Endothelial cell (in vitro differentiated cells): ENCODE results near the gene BMP15. TPM values are rescaled to one million over a fixed set of nuclear protein-coding genes. Genes with fewer than 3 reads are reported as not detected.

Experiments used
- DNase-seq: peaks from one replicate; pipeline ENCODE4 v3.0.0; 2021; ENCODE audit warnings: low spot score
- H3K27ac Mint-ChIP-seq: one replicate; pipeline ENCODE4 v1.8.0; 2021; ENCODE audit warnings: mixed read lengths, inconsistent platforms; ENCODE audit not compliant: unreplicated experiment
- H3K27me3 Mint-ChIP-seq: one replicate; pipeline ENCODE4 v1.8.0; 2021; ENCODE audit warnings: mild to moderate bottlenecking, moderate library complexity, mixed read lengths, inconsistent platforms; ENCODE audit not compliant: unreplicated experiment
- H3K36me3 Mint-ChIP-seq: one replicate; pipeline ENCODE4 v1.8.0; 2021; ENCODE audit warnings: mild to moderate bottlenecking, low read depth, mixed read lengths, inconsistent platforms; ENCODE audit not compliant: unreplicated experiment
- H3K4me1 Mint-ChIP-seq: one replicate; pipeline ENCODE4 v1.8.0; 2021; ENCODE audit warnings: mild to moderate bottlenecking, mixed read lengths, inconsistent platforms; ENCODE audit not compliant: unreplicated experiment
- H3K4me3 Mint-ChIP-seq: one replicate; pipeline ENCODE4 v1.8.0; 2021; ENCODE audit warnings: mild to moderate bottlenecking, mixed read lengths, inconsistent platforms; ENCODE audit not compliant: unreplicated experiment
- H3K9me3 Mint-ChIP-seq: one replicate; pipeline ENCODE4 v1.8.0; 2021; ENCODE audit warnings: mixed read lengths, inconsistent platforms; ENCODE audit not compliant: unreplicated experiment
- total RNA-seq: library from RNA; stranded (reverse); fragmentation: NEBNext Ultra II Directional; extraction: Animal tissue kit (Norgen Biotek cat#: 25700); gene quantifications from one replicate; pipeline ENCODE4 v1.2.1, GENCODE V29; 2021; ENCODE audit not compliant: unreplicated experiment
- TF ChIP-seq, protein P1 (sequence below): fragments of 200-600 bp; sonication (generic); IDR thresholded peaks from one replicate; pipeline ENCODE4 v1.5.0; 2021; ENCODE audit warnings: antibody characterized with exemption; ENCODE audit not compliant: unreplicated experiment

BMP15 gene
- total RNA-seq, 1 donor from 2014 or later = not detected

DNA sequence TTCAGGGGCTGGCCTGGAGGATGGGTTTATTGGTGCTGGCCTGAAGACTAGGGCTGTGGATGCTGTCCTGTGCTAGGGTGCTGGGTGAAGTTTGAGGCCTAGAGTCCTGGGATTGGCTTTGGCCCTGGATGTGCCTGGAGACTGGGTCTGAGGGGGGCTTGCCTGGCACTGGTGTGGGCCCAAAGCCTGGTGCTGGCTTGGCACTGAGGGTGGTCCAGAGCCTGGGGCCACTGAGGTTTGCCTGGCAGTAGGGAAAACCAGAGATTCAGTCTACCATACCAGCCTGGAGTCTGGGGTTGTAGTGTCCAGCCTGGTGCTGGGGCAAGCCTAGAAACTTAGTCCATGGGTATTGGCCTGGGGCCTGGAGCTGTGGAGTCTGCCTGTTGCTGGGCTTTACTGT, 16.6 kb downstream of the BMP15 start:
- Mint-ChIP-seq H3K4me3 (no peak overlapping the region), H3K27ac (no peak overlapping the region)
- DNase-seq = no peak

DNA sequence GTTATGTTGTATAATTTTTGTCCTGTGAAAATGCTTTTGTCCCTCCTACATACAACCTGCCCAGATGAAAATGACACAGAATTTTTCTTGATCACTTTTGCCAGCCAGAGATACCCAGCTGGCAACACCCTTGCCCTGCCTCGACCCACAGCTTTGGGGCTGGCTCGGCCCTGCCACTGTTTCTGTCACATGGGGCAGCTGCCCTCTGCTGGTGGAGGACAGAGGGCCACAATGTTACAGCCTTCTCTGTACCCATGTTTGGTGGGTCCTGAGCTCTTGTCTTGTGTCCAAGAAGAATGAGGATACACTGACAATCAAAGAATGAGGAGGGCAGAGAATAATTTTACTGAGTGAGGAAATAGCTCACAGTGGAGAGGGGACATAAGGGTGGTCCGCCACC, 31.1 kb downstream of the BMP15 start:
- no peaks in the 10 kb centered on the region for H3K27me3 Mint-ChIP-seq
- H3K27ac Mint-ChIP-seq = no peak overlapping the region
- TF ChIP-seq, protein P1, sequence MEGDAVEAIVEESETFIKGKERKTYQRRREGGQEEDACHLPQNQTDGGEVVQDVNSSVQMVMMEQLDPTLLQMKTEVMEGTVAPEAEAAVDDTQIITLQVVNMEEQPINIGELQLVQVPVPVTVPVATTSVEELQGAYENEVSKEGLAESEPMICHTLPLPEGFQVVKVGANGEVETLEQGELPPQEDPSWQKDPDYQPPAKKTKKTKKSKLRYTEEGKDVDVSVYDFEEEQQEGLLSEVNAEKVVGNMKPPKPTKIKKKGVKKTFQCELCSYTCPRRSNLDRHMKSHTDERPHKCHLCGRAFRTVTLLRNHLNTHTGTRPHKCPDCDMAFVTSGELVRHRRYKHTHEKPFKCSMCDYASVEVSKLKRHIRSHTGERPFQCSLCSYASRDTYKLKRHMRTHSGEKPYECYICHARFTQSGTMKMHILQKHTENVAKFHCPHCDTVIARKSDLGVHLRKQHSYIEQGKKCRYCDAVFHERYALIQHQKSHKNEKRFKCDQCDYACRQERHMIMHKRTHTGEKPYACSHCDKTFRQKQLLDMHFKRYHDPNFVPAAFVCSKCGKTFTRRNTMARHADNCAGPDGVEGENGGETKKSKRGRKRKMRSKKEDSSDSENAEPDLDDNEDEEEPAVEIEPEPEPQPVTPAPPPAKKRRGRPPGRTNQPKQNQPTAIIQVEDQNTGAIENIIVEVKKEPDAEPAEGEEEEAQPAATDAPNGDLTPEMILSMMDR = no peak
- no peaks in the 10 kb centered on the region for H3K4me1 Mint-ChIP-seq
- H3K9me3 Mint-ChIP-seq = no peaks in the 10 kb centered on the region
- H3K4me3 Mint-ChIP-seq = no peak overlapping the region
- DNase-seq = no peak
- no peaks in the 10 kb centered on the region for H3K36me3 Mint-ChIP-seq

More for the DNA sequence above, 16.6 kb downstream of the BMP15 start:
- TF ChIP-seq, protein P1 = no peak
- Mint-ChIP-seq H3K4me1 (no peaks in the 10 kb centered on the region), H3K36me3 (no peaks in the 10 kb centered on the region), H3K27me3 (no peaks in the 10 kb centered on the region), H3K9me3 (no peaks in the 10 kb centered on the region)

DNA sequence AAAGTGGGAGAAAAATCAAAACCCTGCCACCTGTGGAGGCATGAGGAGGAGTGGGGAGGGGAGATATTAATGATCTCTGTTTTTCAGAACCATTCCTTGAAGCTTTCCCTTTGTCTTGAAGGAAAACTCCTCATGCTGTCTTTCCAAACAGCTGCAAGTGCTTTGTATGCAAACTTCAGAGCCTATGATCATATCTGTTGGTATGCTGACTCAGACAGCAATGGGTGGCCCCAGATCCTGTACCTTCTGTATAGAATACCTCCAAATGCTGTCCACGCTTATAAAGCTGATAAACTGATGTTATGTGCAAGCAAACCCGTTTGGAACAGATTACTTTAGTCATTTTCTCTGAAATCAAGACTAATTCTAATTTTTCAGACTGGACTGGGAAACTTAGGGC, 31.9 kb downstream of the BMP15 start:
- DNase-seq = no peak
- Mint-ChIP-seq H3K36me3 (no peaks in the 10 kb centered on the region), H3K4me1 (no peaks in the 10 kb centered on the region), H3K27ac (no peak overlapping the region), H3K9me3 (no peaks in the 10 kb centered on the region), H3K4me3 (no peak overlapping the region), H3K27me3 (no peaks in the 10 kb centered on the region)
- TF ChIP-seq, protein P1 = no peak

- no peaks in the 10 kb centered on the region for H3K4me1 Mint-ChIP-seq
- H3K27me3 Mint-ChIP-seq = no peaks in the 10 kb centered on the region
- DNase-seq = no peak
- TF ChIP-seq, protein P1 = no peak
- H3K4me3 Mint-ChIP-seq = no peak overlapping the region
- no peak overlapping the region for H3K27ac Mint-ChIP-seq
- H3K9me3 Mint-ChIP-seq = no peaks in the 10 kb centered on the region
- H3K36me3 Mint-ChIP-seq = no peaks in the 10 kb centered on the region
Measured at GRCh38 chrX:50952406-50952805, 41.9 kb downstream of the BMP15 start.

DNA sequence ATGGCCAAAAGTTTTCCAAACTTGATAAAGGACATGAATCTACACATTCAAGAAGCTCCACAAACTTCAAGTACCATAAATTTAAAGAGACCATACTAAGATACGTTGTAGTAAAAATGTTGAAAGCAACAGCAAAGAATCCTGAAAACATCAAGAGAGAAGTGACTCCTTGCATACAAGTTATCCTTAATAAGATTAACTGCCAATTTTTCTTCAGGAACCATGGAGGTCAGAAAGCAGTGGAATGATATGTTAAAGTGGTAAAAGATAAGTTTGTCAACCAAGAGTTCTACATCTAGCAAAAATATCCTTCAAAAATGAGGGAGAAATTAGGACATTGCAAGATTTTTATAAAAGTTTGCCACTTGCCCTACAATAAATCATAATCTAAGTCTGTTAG, 43.3 kb downstream of the BMP15 start:
- Mint-ChIP-seq H3K27me3 (no peaks in the 10 kb centered on the region), H3K4me3 (no peak overlapping the region), H3K9me3 (no peaks in the 10 kb centered on the region), H3K27ac (no peak overlapping the region), H3K36me3 (no peaks in the 10 kb centered on the region), H3K4me1 (no peaks in the 10 kb centered on the region)
- DNase-seq = no peak
- TF ChIP-seq, protein P1 = no peak
